T47D (cell line): ENCODE measurements around the gene CRK.

ENCODE experiments used
- DNase-seq, 2 experiments: peaks; one replicate each; pipeline versions ENCODE4 v3.0.0 to v3.0.0-alpha.2; 2011 to 2012; ENCODE audit warnings: low read depth in 1 of 2, low spot score in 1 of 2
- JUND ChIP-seq: IDR thresholded peaks from 2 replicates; pipeline ENCODE4 v1.6.1; 2012; ENCODE audit warnings: low read depth
- in situ Hi-C: cut with HindIII; loops from 2 replicates; pipeline ENCODE4 v1.10.0; 2016; ENCODE audit warnings: low sequenced_read_pairs, low pct_unique_long_range_greater_than_20kb

CRK gene

DNA sequence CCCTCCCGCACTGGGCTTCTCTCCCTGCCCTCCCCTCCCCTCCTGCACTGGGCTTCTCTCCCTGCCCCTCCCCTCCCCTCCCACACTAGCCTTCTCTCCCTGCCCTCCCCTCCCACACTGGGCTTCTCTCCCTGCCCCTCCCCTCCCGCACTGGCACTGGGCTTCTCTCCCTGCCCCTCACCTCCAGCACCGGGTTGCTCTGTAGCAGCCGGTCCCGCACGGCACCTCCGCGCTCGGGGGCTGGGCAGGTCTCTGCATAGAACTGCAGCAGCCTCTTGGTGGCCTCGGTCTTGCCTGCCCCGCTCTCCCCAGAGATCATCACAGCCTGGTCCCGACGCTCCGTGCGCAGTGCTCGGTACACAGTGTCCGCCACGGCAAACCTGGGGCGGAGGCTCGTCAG, 26.6 kb upstream of the CRK start:
- DNase-seq: no peak
- in situ Hi-C loops: no loop called here
- no peak for TF ChIP-seq JUND

DNA sequence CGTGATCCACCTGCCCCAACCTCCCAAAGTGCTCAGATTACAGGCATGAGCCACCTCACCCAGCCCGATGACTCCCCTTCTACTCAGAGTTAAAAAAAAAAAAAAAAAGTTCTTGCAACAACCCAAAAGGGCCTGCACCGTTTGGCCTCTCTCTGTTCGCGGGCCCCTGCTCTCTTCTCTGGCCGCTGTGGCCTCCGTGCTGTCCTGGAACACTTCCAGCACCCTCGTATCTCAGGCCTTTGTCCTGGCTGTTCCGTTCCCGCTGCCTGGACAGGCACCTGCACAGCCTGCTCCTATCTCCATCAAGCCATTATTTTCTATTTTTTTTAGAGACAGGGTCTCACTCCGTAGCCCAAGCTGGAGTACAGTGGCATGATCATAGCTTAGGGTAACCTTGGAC, 25.7 kb upstream of the CRK start:
- in situ Hi-C loops: no loop called here
- no peak for DNase-seq
- TF ChIP-seq JUND: no peak

DNA sequence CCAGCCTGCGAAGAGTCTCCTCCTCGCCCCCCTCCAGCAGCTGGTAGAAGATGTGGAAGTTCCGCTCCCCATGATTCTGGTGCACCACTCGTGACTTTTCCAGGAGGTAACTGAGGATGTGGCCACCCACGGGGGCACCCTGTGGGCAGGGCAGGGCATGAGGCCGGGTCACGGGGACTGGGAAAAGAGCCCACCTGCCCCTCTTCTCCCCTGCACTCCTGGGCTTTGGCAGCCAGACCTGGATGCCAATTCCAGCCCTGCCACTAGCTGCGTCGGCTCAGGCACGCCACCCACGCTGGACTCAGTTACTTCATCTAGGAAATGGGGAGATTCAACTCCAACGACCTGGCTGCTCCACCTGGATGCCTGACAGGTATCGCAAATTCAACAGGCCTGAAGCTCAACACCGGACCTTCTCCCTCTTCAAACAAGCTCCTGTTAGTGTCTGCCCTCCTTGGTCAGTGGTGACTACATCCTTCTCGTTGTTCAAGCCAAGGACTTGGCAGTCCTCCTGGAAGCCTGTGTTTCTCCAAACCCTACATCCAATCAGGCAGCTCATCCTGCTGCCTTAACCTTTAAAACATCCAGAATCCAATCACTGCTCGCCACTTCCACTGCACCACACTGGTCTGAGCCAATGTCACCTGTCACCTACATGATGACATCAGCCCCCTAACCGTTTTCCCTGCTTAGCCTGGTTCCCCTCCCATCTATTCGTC, 24.9 kb upstream of the CRK start:
- no peak for DNase-seq
- in situ Hi-C loops: no loop called here
- TF ChIP-seq JUND: no peak

DNA sequence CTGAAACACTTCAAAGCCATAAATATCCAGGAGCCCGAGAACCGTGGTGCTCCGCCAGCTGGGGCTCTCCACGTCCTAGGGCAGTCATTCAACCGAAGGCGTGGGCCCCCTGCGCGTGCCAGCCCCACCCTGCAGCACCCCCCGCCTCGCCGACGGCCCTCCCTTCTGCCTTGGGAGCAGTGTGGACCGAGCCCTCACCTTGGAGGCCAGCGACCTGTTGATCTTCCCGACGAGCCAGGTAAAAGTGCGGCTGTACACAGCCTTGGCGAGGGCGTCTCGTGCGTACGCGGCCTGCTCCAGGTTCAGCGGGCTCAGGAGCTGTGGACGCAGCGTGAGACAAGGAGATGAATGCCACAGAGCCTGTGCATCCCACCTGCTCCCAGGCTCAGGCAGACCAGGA, 22.4 kb upstream of the CRK start:
- DNase-seq: no peak
- no peak for TF ChIP-seq JUND
- in situ Hi-C loops: no loop called here

DNA sequence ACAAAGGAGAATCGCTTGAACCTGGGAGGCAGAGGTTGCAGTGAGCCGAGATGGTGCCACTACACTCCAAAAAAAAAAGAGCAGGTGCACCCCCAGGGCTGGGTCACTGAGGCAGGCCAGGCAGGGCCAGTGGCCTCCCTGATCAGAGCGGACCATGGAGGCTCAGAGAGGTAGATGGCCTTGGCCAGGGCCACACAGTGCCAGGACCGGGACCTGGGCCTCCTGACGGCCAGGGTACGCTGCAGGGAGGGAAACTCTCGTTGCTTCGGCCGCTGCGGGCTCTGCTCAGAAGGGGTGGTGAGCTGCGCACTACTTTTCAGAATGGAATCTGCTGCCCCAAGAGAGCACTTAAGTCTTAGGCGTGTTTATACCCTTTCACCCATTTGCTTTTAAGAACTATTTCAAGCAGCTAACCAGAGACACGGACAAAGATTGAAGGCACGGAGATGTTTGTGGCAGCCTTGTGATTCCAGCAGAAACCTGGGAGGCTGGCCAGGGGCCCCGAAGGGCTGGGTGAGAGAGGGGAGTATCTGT, 19.4 kb upstream of the CRK start:
- DNase-seq: no peak
- in situ Hi-C loops: no loop called here
- TF ChIP-seq JUND: no peak

DNA sequence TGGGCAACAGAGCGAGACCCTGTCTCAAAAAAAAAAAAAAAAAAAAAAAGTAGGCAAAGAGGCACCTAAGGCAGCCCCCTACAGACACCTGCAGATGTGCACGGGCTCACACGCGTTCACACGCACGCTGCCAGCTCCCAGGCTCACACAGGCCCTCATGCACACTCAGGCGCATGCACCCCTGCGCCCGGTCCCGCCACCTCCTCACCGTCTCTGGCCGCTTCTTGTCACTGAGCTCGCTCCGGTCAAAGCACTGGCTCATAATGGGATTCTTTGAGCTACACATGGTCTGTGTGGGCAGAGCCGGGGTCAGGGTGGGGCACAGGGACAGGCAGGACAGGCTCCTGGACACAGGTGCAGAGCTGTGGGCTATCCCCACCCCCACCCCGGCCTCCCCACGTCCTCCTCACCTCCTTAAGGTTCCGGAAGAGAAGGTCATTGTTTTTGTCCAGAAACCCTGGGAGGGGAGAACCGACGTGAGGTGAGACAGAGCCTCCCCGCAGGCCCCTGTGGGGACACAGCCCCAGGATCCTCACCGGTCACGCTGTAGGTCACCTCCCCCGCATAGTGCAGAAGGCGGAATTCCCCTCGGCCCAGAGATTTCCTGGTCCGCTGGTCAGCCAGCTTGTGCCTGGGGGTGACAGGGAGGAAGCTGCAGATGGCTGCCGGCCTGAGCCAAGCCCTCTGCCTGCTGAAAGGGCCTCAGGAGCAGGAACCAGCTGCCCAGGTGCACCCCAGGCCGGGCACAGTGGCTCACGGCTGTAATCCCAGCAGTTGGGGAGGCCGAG, 18.6 kb upstream of the CRK start:
- no peak for TF ChIP-seq JUND
- DNase-seq: no peak
- in situ Hi-C loops: no loop called here

DNA sequence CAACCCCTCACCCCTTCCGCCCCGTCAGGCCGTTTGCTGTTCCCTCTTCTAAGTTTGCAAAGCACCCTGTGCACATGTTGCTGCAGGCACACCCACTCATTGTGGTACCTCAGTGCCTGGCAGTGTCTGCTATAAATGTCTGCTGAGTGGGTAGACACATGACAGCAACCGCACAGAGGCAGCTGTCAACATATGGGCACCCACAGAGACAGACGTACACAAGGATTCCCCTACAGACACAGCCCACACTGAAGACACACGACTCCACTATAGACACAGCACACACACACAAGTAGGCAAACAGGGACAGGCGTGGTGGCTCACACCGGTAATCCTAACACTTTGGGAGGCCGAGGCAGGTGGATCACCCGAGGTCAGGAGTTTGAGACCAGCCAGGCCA, 17.8 kb upstream of the CRK start:
- no peak for TF ChIP-seq JUND
- DNase-seq: no peak
- in situ Hi-C loops: no loop called here

DNA sequence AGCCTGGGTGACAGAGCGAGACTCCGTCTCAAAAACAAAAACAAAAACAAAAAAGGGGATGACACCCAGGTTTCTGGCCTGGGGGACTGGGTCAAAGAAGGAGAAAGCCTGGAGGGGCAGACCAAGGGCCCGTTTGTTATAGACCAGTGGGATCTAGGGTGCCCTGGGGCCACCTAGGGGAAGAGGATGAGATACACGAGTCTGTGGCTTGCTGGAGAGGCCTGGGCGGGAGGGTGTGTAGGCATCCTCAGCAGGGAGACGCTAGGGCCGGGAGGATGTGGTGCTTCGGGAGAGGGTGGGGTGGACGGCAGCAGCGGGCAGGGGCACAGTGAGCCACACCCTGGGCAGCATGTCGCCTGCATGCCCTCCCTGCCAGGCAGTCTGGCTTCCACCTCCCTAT, 17.1 kb upstream of the CRK start:
- TF ChIP-seq JUND: no peak
- no peak for DNase-seq
- in situ Hi-C loops: no loop called here

DNA sequence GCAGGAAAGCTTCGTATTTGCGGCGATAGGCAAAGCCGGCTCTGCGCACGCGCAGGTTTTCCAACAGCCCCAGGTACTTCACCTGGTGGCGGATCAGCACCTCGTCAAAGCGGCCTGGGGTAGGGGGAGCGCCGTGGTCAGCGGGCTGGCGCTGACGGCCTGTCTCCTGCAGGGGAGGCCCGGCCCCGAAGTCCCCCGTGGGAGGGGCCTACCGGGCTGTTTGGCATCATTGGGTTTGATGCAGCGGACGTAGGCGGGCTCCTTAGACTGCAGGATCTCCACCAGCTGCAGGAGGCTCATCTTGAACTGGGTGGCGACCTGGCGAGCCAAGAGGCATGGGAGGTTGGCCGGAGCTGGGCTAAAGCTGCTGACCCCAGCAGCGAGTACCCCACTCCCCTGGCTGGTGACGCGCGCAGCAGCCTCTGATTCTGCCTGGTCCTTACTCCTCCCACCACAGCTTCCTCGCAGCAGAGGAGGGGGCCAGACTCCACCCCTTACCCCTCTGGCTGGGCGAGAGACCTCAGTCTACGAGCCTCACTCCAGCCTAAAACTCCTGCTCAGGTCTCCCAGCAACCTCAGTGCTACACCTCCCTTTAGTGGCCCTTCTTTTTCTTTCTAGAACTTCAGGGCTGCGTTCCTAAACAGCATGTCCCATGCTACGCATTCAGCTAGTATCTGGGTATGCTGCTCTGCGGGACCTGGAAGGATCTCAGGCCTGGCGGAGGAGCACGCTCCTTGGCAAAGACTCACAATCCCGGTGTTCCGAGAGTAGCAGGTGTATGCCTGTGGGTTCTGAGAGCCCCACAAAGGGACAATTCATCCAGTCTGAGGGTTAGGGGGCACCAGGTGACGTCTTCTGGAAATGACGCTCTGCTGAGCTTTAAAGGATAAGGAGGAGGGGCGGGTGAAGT, 16.1 kb upstream of the CRK start:
- no peak for DNase-seq
- TF ChIP-seq JUND: no peak
- in situ Hi-C loops: no loop called here

DNA sequence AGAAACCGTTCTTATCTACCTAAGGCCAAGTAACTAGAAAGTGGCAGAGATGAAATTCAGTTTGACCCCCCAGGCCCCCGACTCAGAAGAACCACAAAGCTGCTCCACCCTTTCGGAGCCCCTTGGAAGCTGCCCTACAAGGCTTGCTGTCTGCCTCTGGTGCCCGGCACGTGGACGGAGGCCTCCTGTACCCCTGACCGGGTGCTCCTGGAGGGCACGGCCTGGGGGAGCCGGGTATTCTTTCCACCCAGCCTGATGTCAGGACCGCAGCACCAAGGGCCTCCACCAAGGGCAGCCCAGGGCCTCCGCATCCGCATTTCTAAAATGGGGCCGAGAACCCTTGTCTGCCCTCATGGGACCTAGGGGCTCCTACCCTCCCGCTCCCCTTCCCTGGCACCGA, 15.5 kb upstream of the CRK start:
- TF ChIP-seq JUND: no peak
- in situ Hi-C loops: no loop called here
- DNase-seq: no peak

DNA sequence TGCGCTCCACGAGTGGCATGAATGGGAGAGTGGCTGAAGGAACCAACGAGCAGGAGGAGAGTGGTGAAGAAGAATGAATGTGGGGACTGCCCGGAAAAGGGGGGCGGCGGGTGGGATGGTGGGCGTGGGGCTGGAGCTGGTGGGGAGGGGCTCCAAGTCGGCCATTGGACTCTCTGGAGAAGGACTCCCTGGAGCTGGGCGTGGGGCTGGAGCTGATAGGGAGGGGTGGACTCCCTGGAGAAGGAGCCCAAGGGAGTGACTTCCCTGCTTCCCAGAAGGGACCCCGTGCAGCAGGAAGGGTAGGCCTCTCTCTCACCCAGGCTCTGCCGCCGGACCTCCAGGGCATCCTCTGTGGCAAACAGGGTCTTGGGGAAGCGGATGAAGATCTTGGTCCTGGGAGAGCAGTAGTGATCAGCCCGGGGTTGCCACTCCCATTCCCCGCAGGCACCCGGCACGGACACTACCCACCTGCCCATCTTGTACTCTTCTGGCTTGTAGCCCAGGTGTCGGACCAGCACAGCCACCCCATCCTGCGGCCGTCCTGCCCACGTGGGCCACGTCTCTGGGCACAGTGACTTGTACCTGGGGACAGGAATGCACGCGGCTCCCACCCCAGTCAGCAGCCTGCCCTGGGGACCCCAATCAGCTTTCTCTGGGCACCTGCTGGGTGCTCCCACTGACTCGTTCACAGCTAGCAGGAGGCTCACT, 14.9 kb upstream of the CRK start:
- no peak for TF ChIP-seq JUND
- in situ Hi-C loops: no loop called here
- DNase-seq: no peak
